DOHH2 (cell line): Measurements from ENCODE around the gene MLLT3.

Experiments
- H3F3A ChIP-seq: fragments of 200-600 bp; sonication (generic), shearing (Covaris generic); 2 replicates; pipeline ENCODE4 v1.6.0; 2016; ENCODE audit warnings: antibody characterized with exemption, mild to moderate bottlenecking; ENCODE audit not compliant: control insufficient read depth, insufficient read depth
- H3K27ac ChIP-seq: fragments of 200-600 bp; sonication (generic); 2 replicates; pipeline ENCODE4 v1.5.1; 2014; ENCODE audit warnings: low read depth, mild to moderate bottlenecking, low read length, moderate library complexity
- H3K27me3 ChIP-seq: fragments of 200-600 bp; sonication (generic); 2 replicates; pipeline ENCODE4 v1.6.1; 2014; ENCODE audit warnings: mild to moderate bottlenecking, low read length, mixed read lengths; ENCODE audit not compliant: control insufficient read depth
- H3K36me3 ChIP-seq: fragments of 200-600 bp; sonication (generic); 2 replicates; pipeline ENCODE4 v1.6.1; 2014; ENCODE audit warnings: mild to moderate bottlenecking, low read length, moderate library complexity, mixed read lengths; ENCODE audit not compliant: control insufficient read depth
- H3K4me1 ChIP-seq: fragments of 200-600 bp; sonication (generic); 2 replicates; pipeline ENCODE4 v1.6.1; 2014; ENCODE audit warnings: mild to moderate bottlenecking, low read length, mixed read lengths; ENCODE audit not compliant: control insufficient read depth
- H3K4me2 ChIP-seq: fragments of 200-600 bp; sonication (generic); 2 replicates; pipeline ENCODE4 v1.6.0; 2014; ENCODE audit warnings: mild to moderate bottlenecking, low read length, moderate library complexity
- H3K4me3 ChIP-seq: fragments of 200-600 bp; sonication (generic); 2 replicates; pipeline ENCODE4 v1.5.1; 2014; ENCODE audit warnings: mild to moderate bottlenecking, low read length, mixed read lengths
- H3K79me2 ChIP-seq: fragments of 200-600 bp; sonication (generic); 2 replicates; pipeline ENCODE4 v1.6.1; 2014; ENCODE audit warnings: mild to moderate bottlenecking, low read length, mixed read lengths; ENCODE audit not compliant: control insufficient read depth
- H3K9me2 ChIP-seq: fragments of 200-600 bp; sonication (generic); replicated peaks from 2 replicates; pipeline ENCODE4 v1.6.1; 2014; ENCODE audit warnings: mild to moderate bottlenecking, low read length, mixed read lengths; ENCODE audit not compliant: control insufficient read depth
- H3K9me3 ChIP-seq: fragments of 200-600 bp; sonication (generic); 2 replicates; pipeline ENCODE4 v1.6.1; 2014; ENCODE audit warnings: antibody characterized with exemption, low read length, mixed read lengths; ENCODE audit not compliant: control insufficient read depth, insufficient read depth
- H4K20me1 ChIP-seq: fragments of 200-600 bp; sonication (generic); 2 replicates; pipeline ENCODE4 v1.6.0; 2014; ENCODE audit warnings: low read depth, mild to moderate bottlenecking, antibody characterized with exemption, low read length, moderate library complexity; ENCODE audit not compliant: control insufficient read depth, insufficient read depth
- EZH2phosphoT487 ChIP-seq: fragments of 200-600 bp; sonication (generic); IDR thresholded peaks from 2 replicates; pipeline ENCODE4 v1.6.1; 2017; ENCODE audit warnings: borderline replicate concordance, mild to moderate bottlenecking, antibody characterized with exemption, low read length, moderate library complexity, mixed read lengths
- TF ChIP-seq, protein P1 (sequence below): fragments of 200-600 bp; sonication (generic); IDR thresholded peaks from one replicate; pipeline ENCODE4 v1.5.1; 2014; ENCODE audit warnings: antibody characterized with exemption, mild to moderate bottlenecking, low read depth, low read length; ENCODE audit not compliant: poor library complexity, severe bottlenecking

Gene MLLT3

DNA sequence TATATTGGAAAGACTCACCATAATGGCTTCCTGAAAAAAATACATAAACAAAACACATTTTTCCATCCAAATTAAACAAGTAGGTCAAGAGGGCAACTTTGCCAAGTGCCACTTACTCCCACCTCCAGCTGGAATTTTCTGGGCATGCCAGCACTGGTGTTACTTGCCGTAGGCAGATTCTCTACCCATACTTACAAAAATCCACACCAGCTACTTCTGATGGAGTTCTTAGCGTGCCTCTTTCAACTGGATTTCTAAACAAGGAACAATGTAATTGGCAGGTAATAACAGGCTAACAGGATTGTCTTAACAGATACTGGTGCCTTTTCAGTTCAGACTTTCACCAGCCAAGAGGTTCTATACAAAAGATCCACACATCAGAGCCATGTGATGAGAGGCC, 301.4 kb downstream of the MLLT3 start:
- Histone ChIP-seq H3K27ac (no peak overlapping the region), H3K36me3 (no peaks in the 10 kb centered on the region), H3K4me1 (no peaks in the 10 kb centered on the region), H3F3A (no peaks in the 10 kb centered on the region), H3K4me2 (no peak overlapping the region), H3K9me3 (no peaks in the 10 kb centered on the region), H3K4me3 (no peak overlapping the region), H3K9me2 (no peaks in the 10 kb centered on the region), H4K20me1 (no peaks in the 10 kb centered on the region), H3K79me2 (no peaks in the 10 kb centered on the region), H3K27me3 (0 out of 2 replicates have a peak, but pooled peaks cover under 1% of the 10 kb centered on the region)
- TF ChIP-seq, protein P1, sequence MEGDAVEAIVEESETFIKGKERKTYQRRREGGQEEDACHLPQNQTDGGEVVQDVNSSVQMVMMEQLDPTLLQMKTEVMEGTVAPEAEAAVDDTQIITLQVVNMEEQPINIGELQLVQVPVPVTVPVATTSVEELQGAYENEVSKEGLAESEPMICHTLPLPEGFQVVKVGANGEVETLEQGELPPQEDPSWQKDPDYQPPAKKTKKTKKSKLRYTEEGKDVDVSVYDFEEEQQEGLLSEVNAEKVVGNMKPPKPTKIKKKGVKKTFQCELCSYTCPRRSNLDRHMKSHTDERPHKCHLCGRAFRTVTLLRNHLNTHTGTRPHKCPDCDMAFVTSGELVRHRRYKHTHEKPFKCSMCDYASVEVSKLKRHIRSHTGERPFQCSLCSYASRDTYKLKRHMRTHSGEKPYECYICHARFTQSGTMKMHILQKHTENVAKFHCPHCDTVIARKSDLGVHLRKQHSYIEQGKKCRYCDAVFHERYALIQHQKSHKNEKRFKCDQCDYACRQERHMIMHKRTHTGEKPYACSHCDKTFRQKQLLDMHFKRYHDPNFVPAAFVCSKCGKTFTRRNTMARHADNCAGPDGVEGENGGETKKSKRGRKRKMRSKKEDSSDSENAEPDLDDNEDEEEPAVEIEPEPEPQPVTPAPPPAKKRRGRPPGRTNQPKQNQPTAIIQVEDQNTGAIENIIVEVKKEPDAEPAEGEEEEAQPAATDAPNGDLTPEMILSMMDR, result no peak
- TF ChIP-seq EZH2phosphoT487, result no peak

DNA sequence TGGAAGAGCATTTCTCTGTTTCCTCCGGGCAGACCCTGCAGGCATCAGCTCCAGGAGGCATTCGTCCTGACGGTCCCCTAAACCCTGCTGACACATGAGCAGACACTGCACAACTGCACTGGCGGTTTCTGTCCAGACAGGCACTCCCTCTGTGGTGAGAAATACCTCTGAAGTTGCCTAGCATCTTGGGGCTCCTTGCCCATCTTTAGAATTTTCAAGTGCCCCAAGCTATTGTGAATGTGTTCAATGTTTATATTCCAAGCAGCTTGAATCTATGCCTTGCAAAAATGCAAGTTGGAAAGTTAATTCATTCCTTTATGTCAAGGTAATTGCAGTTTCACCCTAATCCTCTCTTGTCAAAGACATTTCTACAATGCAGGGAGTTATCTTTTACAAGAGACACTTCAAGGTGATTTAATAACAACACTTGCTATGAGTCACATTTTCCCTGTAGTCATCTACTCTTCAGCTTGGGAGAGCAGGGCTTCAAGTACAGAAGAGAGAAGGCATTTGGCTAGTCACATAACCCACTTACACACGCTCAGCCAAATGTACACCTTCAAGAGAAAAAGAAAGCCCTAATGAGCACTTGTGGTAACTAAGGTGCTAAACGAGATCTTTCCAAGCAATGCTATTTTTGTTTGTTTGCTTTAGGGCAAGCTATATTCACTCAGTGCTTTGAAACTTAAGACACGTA, 302.5 kb downstream of the MLLT3 start:
- Histone ChIP-seq H3K27ac (no peak overlapping the region), H3K4me2 (no peak overlapping the region), H3K79me2 (no peaks in the 10 kb centered on the region), H4K20me1 (no peaks in the 10 kb centered on the region), H3K4me1 (no peaks in the 10 kb centered on the region), H3K36me3 (no peaks in the 10 kb centered on the region), H3K4me3 (no peak overlapping the region), H3K9me2 (no peaks in the 10 kb centered on the region), H3F3A (no peaks in the 10 kb centered on the region), H3K9me3 (no peaks in the 10 kb centered on the region), H3K27me3 (no peaks in the 10 kb centered on the region)
- TF ChIP-seq, protein P1, result no peak
- no peak for TF ChIP-seq EZH2phosphoT487

DNA sequence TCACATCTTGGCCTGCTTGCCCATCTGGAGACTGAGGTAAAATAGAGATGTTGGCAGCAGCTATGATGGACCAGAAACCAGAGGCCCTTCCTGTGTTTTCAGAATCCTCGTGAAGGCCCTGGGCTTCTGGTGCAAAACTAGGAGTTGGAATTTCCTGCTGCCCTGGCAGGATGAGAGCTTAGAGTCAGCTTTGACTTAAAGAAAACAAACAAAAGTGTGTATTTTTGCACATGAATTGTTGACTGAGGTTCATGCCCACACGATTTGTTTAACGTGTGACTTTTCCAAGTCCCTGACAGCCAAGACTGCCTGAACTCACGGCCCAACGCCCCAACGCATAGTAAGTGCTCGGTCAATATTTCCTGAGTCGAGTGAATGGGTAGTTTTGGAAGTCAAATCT, 303.1 kb downstream of the MLLT3 start:
- H3K36me3 ChIP-seq, result no peaks in the 10 kb centered on the region
- H3K4me1 ChIP-seq, result no peaks in the 10 kb centered on the region
- no peaks in the 10 kb centered on the region for H3F3A ChIP-seq
- H3K9me2 ChIP-seq, result no peaks in the 10 kb centered on the region
- no peak overlapping the region for H3K27ac ChIP-seq
- H3K4me2 ChIP-seq, result no peak overlapping the region
- no peak for TF ChIP-seq EZH2phosphoT487
- TF ChIP-seq, protein P1, result no peak
- no peaks in the 10 kb centered on the region for H3K27me3 ChIP-seq
- H4K20me1 ChIP-seq, result no peaks in the 10 kb centered on the region
- H3K9me3 ChIP-seq, result no peaks in the 10 kb centered on the region
- H3K4me3 ChIP-seq, result no peak overlapping the region
- no peaks in the 10 kb centered on the region for H3K79me2 ChIP-seq
